Measurements from ENCODE around the gene ADCY5. TPM values are rescaled to one million over a fixed set of nuclear protein-coding genes. Genes with fewer than 3 reads are reported as not detected.
A peak's percentile ranks its signal among the peaks of the same experiment; 100 is the strongest.

The ADCY5 gene
- total RNA-seq, 1 donor from 2014 or later, result 6.8 TPM

DNA sequence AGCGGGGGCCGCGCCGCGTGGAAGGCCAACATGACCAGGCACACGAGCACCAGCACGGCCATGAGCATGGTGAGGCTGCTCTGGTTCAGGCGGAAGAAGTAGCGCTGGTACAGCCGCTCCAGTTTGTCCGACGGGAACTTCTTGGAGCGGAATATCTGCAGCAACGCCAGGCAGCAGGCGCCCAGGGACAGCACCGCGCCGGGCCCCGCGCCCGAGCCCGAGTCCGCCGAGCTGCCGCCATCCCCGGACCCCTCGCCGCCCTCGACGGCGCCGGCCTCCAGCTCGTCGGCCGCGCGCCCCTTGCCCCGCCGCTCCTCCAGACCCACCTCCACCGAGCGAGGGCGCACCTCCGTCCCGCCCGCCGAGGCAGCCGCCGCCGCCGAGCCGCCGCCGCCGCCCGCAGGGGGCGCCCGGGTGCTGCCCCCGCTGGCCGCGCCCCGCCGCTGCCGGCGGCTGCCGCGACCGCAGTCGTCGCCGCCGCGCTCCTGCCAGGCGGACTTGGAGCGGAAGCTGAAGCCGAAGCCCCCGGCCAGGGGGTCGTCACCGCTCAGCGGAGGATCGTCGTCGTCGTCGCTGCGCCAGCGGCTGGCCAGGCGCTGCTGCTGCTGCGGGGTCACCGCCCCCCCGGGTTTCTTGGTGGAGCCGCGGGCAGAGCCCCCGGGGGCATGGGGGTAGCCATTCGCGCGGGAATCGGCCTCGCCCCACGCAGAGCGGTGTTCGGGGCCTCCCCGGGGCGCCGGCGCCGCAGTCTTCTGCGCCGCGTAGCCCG is 957 bp downstream of the ADCY5 start:
- Mint-ChIP-seq H3K4me3 (peak overlapping the region; percentile 56), H3K9me3 (no peaks in the 10 kb centered on the region), H3K27me3 (ENCODE audit: low read depth) (peaks cover 77% of the 10 kb centered on the region), H3K4me1 (peaks cover 1% of the 10 kb centered on the region), H3K36me3 (no peaks in the 10 kb centered on the region), H3K27ac (no peak overlapping the region)
- TF ChIP-seq, protein P1, sequence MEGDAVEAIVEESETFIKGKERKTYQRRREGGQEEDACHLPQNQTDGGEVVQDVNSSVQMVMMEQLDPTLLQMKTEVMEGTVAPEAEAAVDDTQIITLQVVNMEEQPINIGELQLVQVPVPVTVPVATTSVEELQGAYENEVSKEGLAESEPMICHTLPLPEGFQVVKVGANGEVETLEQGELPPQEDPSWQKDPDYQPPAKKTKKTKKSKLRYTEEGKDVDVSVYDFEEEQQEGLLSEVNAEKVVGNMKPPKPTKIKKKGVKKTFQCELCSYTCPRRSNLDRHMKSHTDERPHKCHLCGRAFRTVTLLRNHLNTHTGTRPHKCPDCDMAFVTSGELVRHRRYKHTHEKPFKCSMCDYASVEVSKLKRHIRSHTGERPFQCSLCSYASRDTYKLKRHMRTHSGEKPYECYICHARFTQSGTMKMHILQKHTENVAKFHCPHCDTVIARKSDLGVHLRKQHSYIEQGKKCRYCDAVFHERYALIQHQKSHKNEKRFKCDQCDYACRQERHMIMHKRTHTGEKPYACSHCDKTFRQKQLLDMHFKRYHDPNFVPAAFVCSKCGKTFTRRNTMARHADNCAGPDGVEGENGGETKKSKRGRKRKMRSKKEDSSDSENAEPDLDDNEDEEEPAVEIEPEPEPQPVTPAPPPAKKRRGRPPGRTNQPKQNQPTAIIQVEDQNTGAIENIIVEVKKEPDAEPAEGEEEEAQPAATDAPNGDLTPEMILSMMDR (IDR thresholded peaks at IDR 0.05; ENCODE audit: unreplicated experiment), result no peak
- peak in 1 of 2 experiments; percentile 45 for DNase-seq (ENCODE audit: low spot score in 2 of 2, unreplicated experiment in 2 of 2)

DNA sequence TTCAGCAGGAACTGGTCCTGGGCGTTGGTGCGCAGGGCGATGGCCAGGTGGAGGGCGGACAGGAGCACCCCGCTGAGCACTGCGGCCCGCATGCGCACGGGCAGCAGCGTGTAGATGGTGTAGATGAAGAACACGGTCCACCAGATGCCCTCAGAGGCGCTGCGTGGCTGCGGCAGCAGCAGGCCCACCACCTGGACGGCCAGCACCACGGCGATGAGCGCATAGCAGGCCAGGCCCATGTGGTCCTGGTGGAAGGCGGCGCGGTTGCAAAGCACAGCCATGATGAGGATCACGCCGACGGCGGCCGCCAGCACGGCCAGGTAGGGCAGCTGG is 1.5 kb downstream of the ADCY5 start:
- Mint-ChIP-seq H3K36me3 (no peaks in the 10 kb centered on the region), H3K27me3 (ENCODE audit: low read depth) (peaks cover 79% of the 10 kb centered on the region)
- TF ChIP-seq, protein P1 (IDR thresholded peaks at IDR 0.05; ENCODE audit: unreplicated experiment), result no peak

DNA sequence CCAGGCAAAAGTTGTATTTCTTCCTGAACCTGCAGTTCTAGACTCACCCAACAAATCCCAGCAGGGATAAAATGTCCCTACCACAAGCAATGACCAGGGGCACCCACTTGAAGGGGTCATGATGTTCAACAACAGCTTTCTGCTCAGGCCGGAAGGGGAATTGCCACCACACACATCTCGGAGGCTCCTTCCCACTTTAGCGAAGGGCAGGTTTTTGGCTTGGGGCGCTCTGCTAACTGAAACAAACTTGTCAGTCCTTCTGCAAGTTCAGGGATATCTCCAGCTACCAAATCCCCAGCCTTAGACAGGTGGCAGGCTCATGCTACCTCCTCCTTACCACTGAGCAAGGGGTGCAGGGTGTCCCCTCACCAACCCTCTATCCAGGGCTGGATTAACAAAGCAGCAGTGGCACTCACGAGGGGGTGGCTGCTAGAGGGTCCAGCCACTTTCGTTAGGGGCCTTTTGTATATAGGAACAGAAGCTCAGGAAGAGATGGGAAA is 2.2 kb downstream of the ADCY5 start:
- Mint-ChIP-seq H3K27ac (no peak overlapping the region), H3K9me3 (no peaks in the 10 kb centered on the region), H3K27me3 (ENCODE audit: low read depth) (peaks cover 79% of the 10 kb centered on the region), H3K36me3 (no peaks in the 10 kb centered on the region), H3K4me1 (peaks cover 1% of the 10 kb centered on the region), H3K4me3 (peak overlapping the region; percentile 56)
- DNase-seq (ENCODE audit: low spot score in 2 of 2, unreplicated experiment in 2 of 2), result no peak
- TF ChIP-seq, protein P1 (IDR thresholded peaks at IDR 0.05; ENCODE audit: unreplicated experiment), result no peak

More for the DNA sequence above, 1.5 kb downstream of the ADCY5 start:
- Mint-ChIP-seq H3K4me3 (peak overlapping the region; percentile 56), H3K4me1 (peaks cover 1% of the 10 kb centered on the region), H3K27ac (no peak overlapping the region), H3K9me3 (no peaks in the 10 kb centered on the region)
- DNase-seq (ENCODE audit: low spot score in 2 of 2, unreplicated experiment in 2 of 2), result no peak

DNA sequence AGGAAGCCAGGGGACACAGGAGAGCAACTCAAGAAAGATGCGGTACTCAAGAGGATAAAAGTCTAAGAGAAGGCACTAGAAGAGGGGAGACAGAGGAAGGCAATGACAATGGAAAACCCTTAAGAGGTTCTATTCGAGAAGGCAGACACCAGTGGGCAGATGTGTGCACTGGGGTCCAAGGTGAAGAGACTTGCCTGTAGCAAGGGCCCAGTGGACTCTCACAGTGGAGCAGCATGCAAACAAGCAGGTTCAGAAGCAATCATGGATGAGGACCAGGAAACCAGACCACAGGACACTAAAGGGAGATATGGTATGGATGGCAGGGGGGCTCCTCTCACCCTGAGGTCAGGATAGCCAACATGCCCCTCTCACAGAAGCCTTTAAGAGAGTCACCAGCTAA is 2.7 kb downstream of the ADCY5 start:
- H3K4me3 Mint-ChIP-seq, result peak overlapping the region; percentile 4
- TF ChIP-seq, protein P1 (IDR thresholded peaks at IDR 0.05; ENCODE audit: unreplicated experiment), result no peak

DNA sequence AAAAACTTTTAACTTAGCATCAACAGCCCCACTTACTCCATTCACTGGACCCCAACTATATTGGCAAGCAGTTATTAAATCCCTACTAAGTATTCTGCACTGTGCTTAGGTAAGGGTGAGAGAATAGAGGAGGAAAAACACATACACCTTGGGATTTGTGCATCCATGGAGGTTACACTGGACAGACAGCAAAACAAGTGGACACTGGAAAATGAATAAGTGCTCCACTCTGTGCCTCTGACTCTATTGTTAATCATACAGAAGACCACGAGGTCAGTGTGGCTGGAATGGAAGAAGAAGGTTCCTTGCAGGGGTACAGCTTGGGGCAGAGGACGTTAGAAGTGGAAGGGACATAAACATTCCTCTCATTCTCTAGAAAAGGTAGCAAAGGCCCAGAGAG is 3.2 kb downstream of the ADCY5 start:
- DNase-seq (ENCODE audit: low spot score in 2 of 2, unreplicated experiment in 2 of 2), result no peak
- H3K9me3 Mint-ChIP-seq, result no peaks in the 10 kb centered on the region
- no peaks in the 10 kb centered on the region for H3K36me3 Mint-ChIP-seq
- no peak overlapping the region for H3K27ac Mint-ChIP-seq
- peaks cover 75% of the 10 kb centered on the region for H3K27me3 Mint-ChIP-seq (ENCODE audit: low read depth)
- TF ChIP-seq, protein P1 (IDR thresholded peaks at IDR 0.05; ENCODE audit: unreplicated experiment), result no peak
- H3K4me1 Mint-ChIP-seq, result peaks cover 1% of the 10 kb centered on the region
- H3K4me3 Mint-ChIP-seq, result peak overlapping the region; percentile 6

More for the DNA sequence above, 2.7 kb downstream of the ADCY5 start:
- Mint-ChIP-seq H3K27ac (no peak overlapping the region), H3K27me3 (ENCODE audit: low read depth) (peaks cover 78% of the 10 kb centered on the region), H3K36me3 (no peaks in the 10 kb centered on the region), H3K4me1 (peaks cover 1% of the 10 kb centered on the region), H3K9me3 (no peaks in the 10 kb centered on the region)
- no peak for DNase-seq (ENCODE audit: low spot score in 2 of 2, unreplicated experiment in 2 of 2)
